Naive B cell (primary cell): ENCODE data around the gene ARFRP1. TPM values are rescaled to one million over a fixed set of nuclear protein-coding genes. Genes with fewer than 3 reads are reported as not detected.
A peak's percentile ranks its signal among the peaks of the same experiment; 100 is the strongest.
"Not testable (repeated sequence)": the region's sequence is repeated elsewhere in the genome, so short reads cannot be mapped to it uniquely, and the experiment has no call there.

ENCODE experiments used
- ATAC-seq, 2 donors: fragments of 150-1000 bp; cut with Tn5 transposase; 2 replicates each; pipeline ENCODE4 v1.10.0; 2021; ENCODE audit warnings: low read depth in 2 of 2, mild to moderate bottlenecking in 2 of 2, moderate library complexity in 2 of 2
- DNase-seq: peaks from one replicate; pipeline ENCODE4 v3.0.0; 2022
- H3K27ac Mint-ChIP-seq, 6 donors: one replicate each; pipeline ENCODE4 v1.8.0; 2020 to 2022; ENCODE audit warnings: mild to moderate bottlenecking in 6 of 6, mixed read lengths in 6 of 6, moderate library complexity in 5 of 6, inconsistent platforms in 2 of 6
- H3K27me3 Mint-ChIP-seq, 3 donors: one replicate each; pipeline ENCODE4 v1.8.0; 2021 to 2022; ENCODE audit warnings: mixed read lengths in 3 of 3, mild to moderate bottlenecking in 1 of 3
- H3K36me3 Mint-ChIP-seq, 2 donors: one replicate each; pipeline ENCODE4 v1.8.0; 2020 to 2022; ENCODE audit warnings: mixed read lengths in 2 of 2, inconsistent platforms in 1 of 2, mild to moderate bottlenecking in 1 of 2
- H3K4me1 Mint-ChIP-seq, 3 donors: one replicate each; pipeline ENCODE4 v1.8.0; 2020 to 2022; ENCODE audit warnings: mixed read lengths in 3 of 3, inconsistent platforms in 1 of 3, mild to moderate bottlenecking in 1 of 3, moderate library complexity in 1 of 3
- H3K4me3 Mint-ChIP-seq, 8 donors: one replicate each; pipeline ENCODE4 v1.8.0; 2020 to 2022; ENCODE audit warnings: mild to moderate bottlenecking in 8 of 8, mixed read lengths in 8 of 8, moderate library complexity in 8 of 8, inconsistent platforms in 2 of 8
- H3K9me3 Mint-ChIP-seq, 7 donors: one replicate each; pipeline ENCODE4 v1.8.0; 2020 to 2022; ENCODE audit warnings: mixed read lengths in 7 of 7, mild to moderate bottlenecking in 5 of 7, inconsistent platforms in 2 of 7, moderate library complexity in 1 of 7
- polyA plus RNA-seq, 6 donors: library from polyadenylated mRNA; unstranded; fragments of 300-500 nt; fragmentation: Illumina TruSeq; gene quantifications; one replicate each; pipeline ENCODE4 v1.2.3, GENCODE V29; 2021; ENCODE audit warnings: low read depth in 6 of 6

ARFRP1 gene
- polyA plus RNA-seq, 6 donors from 2014 or later, result 35.6 to 62.9 (median 45.8) TPM

DNA sequence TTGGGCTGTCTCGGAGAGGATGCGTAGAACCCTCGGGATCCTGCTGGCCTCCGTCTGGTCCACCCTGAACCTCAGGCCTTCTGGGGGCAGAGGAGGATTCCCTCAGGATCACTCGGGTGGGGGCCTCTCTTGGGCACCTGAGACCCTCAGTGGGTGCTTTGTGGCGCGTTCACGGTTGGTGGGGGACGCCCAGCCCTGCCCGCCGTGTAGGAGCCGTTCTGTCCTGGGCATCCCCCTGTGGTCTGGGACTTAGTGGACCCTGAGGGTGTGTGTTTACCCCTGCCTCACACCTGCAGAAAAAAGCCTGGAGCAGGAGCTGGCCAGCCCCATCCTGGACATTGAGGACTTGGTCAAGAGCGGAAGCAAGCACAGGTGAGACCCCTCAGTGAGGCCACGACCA lies 42.1 kb downstream of the ARFRP1 start:
- Mint-ChIP-seq H3K27me3 (no peaks in the 10 kb centered on the region), H3K27ac (peak overlapping the region in 1 of 6 donors; percentile 29), H3K36me3 (peaks cover 5 to 8% of the 10 kb centered on the region in 2 donors), H3K4me3 (no peak overlapping the region), H3K9me3 (peaks cover 0 to 1% (median 0%) of the 10 kb centered on the region in 7 donors), H3K4me1 (peaks cover 0 to 8% (median 4%) of the 10 kb centered on the region in 3 donors)
- DNase-seq (no peak), ATAC-seq (no peak)

DNA sequence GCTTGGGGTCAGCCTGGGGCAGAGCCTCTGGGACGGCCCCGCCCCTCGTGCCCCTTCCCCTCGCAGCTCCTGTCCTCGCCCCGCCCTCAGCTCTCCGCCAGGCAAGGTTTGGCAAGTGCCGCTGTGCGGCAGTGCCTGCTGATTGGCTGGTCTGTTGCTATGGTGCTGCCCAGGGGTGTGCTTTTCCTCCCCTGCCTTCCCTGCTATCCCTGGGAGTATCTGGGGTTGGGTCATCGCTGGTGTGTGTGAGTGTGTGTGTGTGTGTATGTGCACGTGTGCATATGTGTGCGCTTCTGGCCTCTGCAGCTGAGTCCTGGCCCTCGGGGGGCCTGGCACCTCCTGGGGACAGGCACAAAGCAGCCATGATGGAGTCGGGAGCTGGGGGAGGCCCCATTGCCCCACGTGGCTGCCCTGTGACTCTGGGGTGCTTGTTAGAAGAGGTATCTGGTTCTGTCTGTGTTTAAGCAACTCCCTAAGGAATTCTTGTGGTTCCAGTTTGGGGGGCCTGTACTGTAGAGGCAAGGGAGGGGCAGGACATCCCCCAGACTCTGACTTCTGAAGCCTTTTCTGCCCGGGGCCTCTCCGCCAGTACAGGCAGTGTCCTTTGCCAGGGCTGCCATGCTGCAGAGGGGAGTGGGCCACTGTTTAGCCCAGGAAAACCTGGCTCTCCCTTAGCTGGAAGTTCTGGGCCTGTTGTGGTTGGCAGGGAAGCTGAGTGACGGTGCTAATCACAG lies 42.7 kb downstream of the ARFRP1 start:
- DNase-seq (no peak), ATAC-seq (no peak)
- Mint-ChIP-seq H3K27me3 (no peaks in the 10 kb centered on the region), H3K36me3 (peaks cover 5 to 8% of the 10 kb centered on the region in 2 donors), H3K9me3 (peaks cover 0 to 1% (median 0%) of the 10 kb centered on the region in 7 donors), H3K27ac (no peak overlapping the region), H3K4me1 (peaks cover 0 to 8% (median 2%) of the 10 kb centered on the region in 3 donors), H3K4me3 (no peak overlapping the region)

DNA sequence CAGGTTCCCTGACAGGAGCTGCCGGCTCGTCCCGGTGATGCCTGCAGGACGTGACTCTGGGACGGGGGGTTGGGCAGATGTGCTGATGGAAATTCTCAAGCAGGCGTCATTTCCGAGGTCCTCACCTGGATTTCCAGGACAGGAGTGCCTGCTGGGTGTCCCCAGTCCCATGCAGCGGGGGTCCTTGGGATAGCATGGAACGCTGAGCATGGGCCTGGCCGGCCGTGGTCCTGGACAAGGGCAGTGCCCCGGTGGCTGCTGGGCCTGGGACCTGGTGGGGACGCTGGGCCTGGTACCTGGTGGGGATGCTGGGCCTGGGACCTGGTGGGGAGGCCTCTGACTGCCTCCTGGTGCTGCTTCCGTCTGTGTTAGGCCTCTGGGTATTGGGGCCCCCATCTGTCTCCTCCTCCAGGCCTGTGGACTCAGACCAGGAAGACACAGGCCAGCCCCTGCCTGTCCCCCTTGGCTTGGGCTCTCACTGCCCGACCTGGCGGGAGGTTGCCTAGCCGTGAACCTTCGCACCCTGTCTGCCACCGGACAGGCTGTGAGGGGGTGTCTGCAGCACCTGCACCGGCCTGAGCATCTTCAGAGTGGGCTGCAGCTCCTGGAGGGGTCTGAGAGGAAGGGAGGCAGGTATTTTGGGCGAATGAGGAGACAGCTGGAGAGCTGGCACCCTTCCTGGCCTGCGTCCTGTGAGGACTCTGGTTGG lies 43.5 kb downstream of the ARFRP1 start:
- DNase-seq (no peak), ATAC-seq (no peak)
- Mint-ChIP-seq H3K27me3 (no peaks in the 10 kb centered on the region), H3K4me3 (no peak overlapping the region), H3K4me1 (peaks cover 7 to 9% (median 8%) of the 10 kb centered on the region in 3 donors), H3K36me3 (peaks cover 5 to 8% of the 10 kb centered on the region in 2 donors), H3K27ac (no peak overlapping the region), H3K9me3 (peaks cover 0 to 1% (median 0%) of the 10 kb centered on the region in 7 donors)

DNA sequence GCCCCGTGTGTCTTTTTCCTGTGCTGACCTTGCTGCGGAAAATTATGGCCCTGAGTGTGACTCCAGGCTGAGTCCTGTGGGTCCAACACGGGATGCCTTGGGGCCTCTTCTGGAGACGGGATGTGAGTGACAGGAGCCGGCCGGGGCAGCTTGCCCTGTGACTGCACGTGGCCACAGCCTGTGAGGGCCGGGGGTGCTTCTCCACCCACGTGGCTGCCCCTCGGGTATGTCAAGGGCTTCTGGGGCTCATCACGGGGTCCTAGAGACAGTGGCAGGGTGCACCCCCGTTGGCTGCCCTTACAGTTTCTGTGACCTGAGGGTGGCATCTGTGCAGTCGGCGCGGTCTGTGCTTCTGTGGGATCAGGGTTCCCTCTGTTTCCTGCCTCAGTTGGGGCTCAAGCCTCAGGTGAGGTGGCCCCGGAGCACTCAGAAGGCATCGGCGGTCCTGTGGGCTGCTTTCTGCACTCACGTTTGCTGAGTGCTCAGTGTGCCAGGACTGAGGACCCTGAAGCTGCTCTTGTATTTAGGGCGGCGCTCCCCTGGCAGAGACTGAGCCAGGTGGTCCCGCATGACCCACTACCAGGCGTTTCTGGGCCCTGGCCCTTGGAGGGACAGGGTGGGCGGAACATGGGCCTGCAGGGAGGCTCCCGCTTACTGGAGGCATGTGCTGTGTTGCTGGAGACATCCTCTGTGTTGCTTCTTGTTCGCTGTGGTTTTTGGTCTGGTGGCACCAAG lies 44.3 kb downstream of the ARFRP1 start:
- H3K4me1 Mint-ChIP-seq, result peaks cover 13 to 17% (median 15%) of the 10 kb centered on the region in 3 donors
- peaks cover 5 to 6% of the 10 kb centered on the region in 2 donors for H3K36me3 Mint-ChIP-seq
- peak overlapping the region in 1 of 8 donors; percentile 38 for H3K4me3 Mint-ChIP-seq

DNA sequence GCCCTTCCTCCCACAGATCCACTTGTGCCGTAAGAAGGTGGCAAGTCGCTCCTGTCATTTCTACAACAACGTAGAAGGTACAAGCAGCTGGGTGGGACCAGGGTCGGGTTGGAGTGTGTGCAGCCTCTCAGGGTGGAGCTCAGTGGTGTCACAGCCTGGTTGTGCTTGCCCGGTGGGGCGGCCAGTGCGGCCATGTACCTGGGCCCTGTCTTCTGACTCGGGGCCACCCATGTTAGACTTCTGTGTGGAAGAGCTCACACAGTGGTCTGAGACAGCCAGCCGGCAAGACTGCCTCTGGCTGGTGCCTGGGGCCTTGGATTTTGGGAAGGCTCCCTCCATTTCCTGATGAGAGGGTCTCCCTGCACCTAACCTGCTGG lies 45.0 kb downstream of the ARFRP1 start:
- Mint-ChIP-seq H3K36me3 (no peaks in the 10 kb centered on the region), H3K4me3 (peak overlapping the region in 1 of 8 donors; percentile 36), H3K4me1 (peaks cover 11 to 24% (median 21%) of the 10 kb centered on the region in 3 donors), H3K9me3 (no peaks in the 10 kb centered on the region), H3K27ac (no peak overlapping the region), H3K27me3 (no peaks in the 10 kb centered on the region)
- ATAC-seq (no peak), DNase-seq (no peak)

More for the DNA sequence above, 44.3 kb downstream of the ARFRP1 start:
- Mint-ChIP-seq H3K27ac (no peak overlapping the region), H3K27me3 (no peaks in the 10 kb centered on the region), H3K9me3 (peaks cover 0 to 1% (median 0%) of the 10 kb centered on the region in 7 donors)
- no peak for DNase-seq
- no peak for ATAC-seq

DNA sequence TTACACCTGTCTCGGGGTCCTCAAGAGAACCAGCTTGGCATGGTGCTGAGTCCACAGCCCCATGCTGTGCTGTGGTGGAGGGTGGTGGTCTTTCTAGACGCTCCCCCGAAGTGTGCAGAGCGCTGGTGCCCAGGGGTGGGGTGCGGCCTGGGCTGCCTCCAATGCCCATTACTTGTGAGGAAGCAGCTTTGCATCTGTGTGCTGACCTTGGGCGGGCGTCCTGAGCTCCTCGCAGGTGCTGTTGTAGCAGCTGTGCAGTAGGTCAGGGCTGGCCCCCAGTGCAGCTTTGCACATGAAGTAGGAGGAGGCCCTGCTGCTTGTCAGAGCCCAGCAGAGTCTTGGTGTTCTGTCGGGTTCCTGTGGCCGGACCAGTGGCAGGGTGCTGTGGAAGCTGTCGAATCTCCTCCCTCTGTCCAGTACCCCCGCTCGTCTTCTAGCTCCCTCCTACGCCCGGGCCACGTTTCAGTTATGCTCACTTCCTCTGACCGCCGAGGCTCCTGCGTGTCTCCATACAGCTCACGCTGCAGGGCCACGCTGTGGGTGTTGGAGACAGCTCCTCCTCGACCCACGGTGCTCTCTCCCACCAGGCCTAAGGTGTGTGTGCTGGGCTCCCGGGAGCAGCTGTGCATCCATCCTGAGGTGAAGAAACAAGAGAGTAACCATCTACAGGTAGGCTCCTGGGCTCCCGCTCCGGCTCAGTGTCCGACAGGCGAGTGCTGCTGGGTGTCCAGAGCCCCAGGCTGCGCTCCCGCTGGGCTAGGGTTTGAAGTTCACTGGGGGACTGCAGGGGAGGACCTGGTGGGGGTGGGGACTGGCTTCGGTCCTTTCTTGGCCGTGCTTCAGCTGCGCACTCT lies 45.6 kb downstream of the ARFRP1 start:
- H3K36me3 Mint-ChIP-seq, result no peaks in the 10 kb centered on the region
- DNase-seq (no peak), ATAC-seq (no peak)
- no peaks in the 10 kb centered on the region for H3K9me3 Mint-ChIP-seq
- H3K27ac Mint-ChIP-seq, result no peak overlapping the region
- no peaks in the 10 kb centered on the region for H3K27me3 Mint-ChIP-seq
- H3K4me3 Mint-ChIP-seq, result peak overlapping the region in 1 of 8 donors; percentile 36
- H3K4me1 Mint-ChIP-seq, result peaks cover 11 to 25% (median 23%) of the 10 kb centered on the region in 3 donors

DNA sequence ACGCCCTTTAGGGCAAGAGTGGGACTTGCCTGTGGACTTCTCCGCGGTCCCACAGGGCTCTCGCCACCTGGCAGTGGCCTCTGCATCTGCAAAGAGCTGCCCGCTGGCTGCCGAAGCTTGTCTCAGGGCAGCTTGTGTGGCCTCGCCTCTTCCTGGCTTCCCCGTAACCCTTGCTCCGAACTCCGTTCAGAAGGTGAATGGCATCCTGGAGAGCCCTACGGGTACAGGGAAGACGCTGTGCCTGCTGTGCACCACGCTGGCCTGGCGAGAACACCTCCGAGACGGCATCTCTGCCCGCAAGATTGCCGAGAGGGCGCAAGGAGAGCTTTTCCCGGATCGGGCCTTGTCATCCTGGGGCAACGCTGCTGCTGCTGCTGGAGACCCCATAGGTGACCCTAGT lies 46.7 kb downstream of the ARFRP1 start:
- H3K9me3 Mint-ChIP-seq, result no peaks in the 10 kb centered on the region
- no peak overlapping the region for H3K27ac Mint-ChIP-seq
- H3K27me3 Mint-ChIP-seq, result no peaks in the 10 kb centered on the region
- DNase-seq (no peak), ATAC-seq (no peak)
- peak overlapping the region in 2 of 8 donors; percentile 12 to 100 for H3K4me3 Mint-ChIP-seq
- H3K36me3 Mint-ChIP-seq, result no peaks in the 10 kb centered on the region
- peaks cover 11 to 25% (median 23%) of the 10 kb centered on the region in 3 donors for H3K4me1 Mint-ChIP-seq

DNA sequence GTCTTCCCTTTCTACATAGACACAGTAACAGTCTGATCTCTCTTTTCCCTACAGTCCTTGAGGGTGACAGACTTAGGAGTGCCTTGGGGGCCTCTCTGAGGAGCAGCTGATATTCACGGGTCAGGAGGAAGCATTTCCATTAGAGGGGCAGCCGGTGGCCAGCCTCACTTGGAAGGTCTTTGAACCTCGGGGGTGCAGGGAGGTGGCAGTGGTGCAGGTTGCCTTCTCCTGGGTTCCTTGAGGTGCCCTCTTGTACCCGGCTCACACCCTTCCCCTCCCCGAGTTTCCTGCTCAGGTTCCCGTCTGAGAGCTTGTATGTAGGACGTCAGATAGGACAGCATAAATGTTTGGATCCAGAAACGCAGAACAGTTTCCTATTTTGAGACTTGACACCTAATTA lies 47.2 kb downstream of the ARFRP1 start:
- no peaks in the 10 kb centered on the region for H3K36me3 Mint-ChIP-seq
- no peaks in the 10 kb centered on the region for H3K27me3 Mint-ChIP-seq
- H3K4me1 Mint-ChIP-seq, result peaks cover 11 to 25% (median 23%) of the 10 kb centered on the region in 3 donors
- no peak for ATAC-seq
- H3K27ac Mint-ChIP-seq, result no peak overlapping the region
- no peaks in the 10 kb centered on the region for H3K9me3 Mint-ChIP-seq
- H3K4me3 Mint-ChIP-seq, result peak overlapping the region in 4 of 8 donors; percentile 15 to 100 (median 84)
- DNase-seq, result no peak

DNA sequence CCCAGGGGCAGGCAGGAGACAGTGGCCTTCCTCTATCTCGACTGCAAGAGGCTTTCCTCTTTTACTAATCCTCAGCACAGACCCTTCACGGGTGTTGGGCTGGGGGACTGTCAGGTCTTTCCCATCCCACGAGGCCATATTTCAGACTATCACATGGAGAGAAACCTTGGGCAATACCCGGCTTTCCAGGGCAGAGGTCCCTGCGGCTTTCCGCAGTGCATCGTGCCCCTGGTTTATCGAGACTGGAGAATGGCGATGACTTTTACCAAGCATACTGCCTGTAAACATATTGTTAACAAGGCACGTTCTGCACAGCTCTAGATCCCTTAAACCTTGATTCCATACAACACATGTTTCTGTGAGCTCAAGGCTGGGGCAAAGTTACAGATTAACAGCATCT lies 47.6 kb downstream of the ARFRP1 start:
- not testable (repeated sequence) for DNase-seq, H3K9me3 Mint-ChIP-seq, H3K36me3 Mint-ChIP-seq, H3K27ac Mint-ChIP-seq, H3K27me3 Mint-ChIP-seq, ATAC-seq
- peaks cover 11 to 25% (median 23%) of the 10 kb centered on the region in 3 donors for H3K4me1 Mint-ChIP-seq
- peak overlapping the region in 6 of 8 donors; percentile 13 to 100 (median 96) for H3K4me3 Mint-ChIP-seq

DNA sequence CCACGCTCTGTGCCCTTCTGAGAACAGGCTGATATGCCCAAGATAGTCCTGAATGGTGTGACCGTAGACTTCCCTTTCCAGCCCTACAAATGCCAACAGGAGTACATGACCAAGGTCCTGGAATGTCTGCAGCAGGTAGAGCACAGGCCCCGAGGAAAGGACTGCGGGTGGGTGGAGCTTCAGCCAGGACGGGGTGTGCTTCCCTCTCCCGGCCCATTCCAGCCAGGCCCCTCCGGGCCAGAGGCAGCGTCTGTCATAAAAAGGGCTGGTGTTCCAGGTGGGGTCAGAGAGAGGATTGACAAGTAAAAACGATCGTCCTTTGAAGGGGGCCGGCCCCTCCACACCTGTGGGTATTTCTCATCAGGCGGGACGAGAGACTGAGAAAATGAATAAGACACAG lies 48.4 kb downstream of the ARFRP1 start:
- no peaks in the 10 kb centered on the region for H3K36me3 Mint-ChIP-seq
- DNase-seq (no peak), ATAC-seq (no peak)
- H3K9me3 Mint-ChIP-seq, result no peaks in the 10 kb centered on the region
- H3K27ac Mint-ChIP-seq, result no peak overlapping the region
- peaks cover 11 to 28% (median 27%) of the 10 kb centered on the region in 3 donors for H3K4me1 Mint-ChIP-seq
- no peaks in the 10 kb centered on the region for H3K27me3 Mint-ChIP-seq
- peak overlapping the region; percentile 86 to 100 (median 96) for H3K4me3 Mint-ChIP-seq

DNA sequence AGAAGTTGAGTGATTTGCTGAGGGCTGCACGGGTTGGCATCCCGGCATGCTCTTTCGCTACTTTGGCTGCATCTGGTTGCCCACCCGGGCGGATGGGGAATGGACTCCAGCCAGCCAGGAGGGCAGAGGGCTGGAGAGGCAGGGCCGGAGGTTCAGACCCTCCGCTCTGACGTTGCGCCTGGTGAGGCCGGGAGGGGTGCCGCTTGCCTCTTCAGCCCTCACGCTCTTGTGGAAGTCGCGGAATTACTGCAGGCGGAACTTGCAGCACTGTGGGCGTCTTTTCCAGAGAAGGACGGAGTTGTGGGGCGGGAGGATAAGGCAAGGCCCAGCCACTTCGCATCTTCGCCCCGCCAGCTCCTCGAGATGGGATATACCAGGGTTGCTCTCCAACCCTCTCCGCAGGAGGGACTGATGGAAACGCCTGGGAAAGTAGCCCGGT lies 49.0 kb downstream of the ARFRP1 start:
- Mint-ChIP-seq H3K27me3 (no peaks in the 10 kb centered on the region), H3K4me1 (peaks cover 15 to 33% (median 33%) of the 10 kb centered on the region in 3 donors), H3K9me3 (no peaks in the 10 kb centered on the region), H3K4me3 (peak overlapping the region; percentile 86 to 100 (median 96)), H3K27ac (peak overlapping the region in 5 of 6 donors; percentile 89 to 97 (median 92)), H3K36me3 (no peaks in the 10 kb centered on the region)
- ATAC-seq, result peak in 1 of 2 donors; percentile 22
- DNase-seq, result no peak

DNA sequence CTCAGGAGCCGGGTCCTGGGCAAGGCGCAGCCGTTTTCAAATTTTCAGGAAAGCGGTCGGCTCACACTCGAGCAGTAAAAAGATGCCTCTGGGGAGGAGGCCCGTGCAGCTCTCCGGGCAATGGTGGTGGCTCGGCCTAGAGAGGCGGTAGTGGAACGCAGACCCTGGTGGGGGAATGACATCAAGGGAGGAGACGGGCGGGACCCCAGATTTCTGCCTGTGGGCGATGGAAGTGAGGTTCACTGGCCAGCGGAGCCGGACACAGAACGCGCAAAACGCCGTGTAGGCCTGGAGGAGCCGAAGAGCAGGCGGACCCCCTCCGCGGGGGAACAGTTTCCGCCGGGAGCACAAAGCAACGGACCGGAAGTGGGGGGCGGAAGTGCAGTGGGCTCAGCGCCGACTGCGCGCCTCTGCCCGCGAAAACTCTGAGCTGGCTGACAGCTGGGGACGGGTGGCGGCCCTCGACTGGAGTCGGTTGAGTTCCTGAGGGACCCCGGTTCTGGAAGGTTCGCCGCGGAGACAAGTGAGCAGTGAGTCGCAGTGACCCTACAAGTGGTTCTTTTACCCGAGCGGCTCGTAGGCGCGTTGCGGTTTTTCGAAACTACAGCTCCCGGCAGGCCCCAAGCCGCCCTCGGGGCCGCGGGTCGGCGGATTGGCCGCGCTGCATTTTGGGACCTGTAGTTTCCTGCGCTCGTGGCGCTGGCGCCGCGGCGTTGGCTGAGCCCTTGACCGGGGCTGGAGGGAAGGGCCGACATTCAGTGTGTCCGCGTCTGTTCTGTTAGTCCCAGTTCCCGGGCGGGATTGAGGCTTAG lies 49.6 kb downstream of the ARFRP1 start, which contains the start of gene RTEL1:
RTEL1 (plus strand) TSS at position 376 of the 812 bp plus-strand sequence. CDS start 1,091 bp downstream, outside the sequence.
- DNase-seq (peak; percentile 85), ATAC-seq (peak; percentile 87 to 91)
- Mint-ChIP-seq H3K36me3 (no peaks in the 10 kb centered on the region), H3K4me3 (peak within 1 kb of the TSS; percentile 86 to 100 (median 96)), H3K9me3 (no peaks in the 10 kb centered on the region), H3K27ac (peak within 1 kb of the TSS; percentile 86 to 97 (median 91)), H3K4me1 (peaks cover 15 to 36% (median 34%) of the 10 kb centered on the region in 3 donors), H3K27me3 (no peaks in the 10 kb centered on the region)
